Endothelial cell of umbilical vein (primary cell): ENCODE data around the gene SLC1A1. TPM values are rescaled to one million over a fixed set of nuclear protein-coding genes. Genes with fewer than 3 reads are reported as not detected.

Experiments used
- BruUV-seq: library from RNA; stranded (reverse); fragments of 400-500 nt; replicated peaks from 2 replicates; lab custom pipeline; 2021; lab: Mats Ljungman, UMichigan
- CTCF ChIA-PET: fragments of 300-600, 350-600 bp; sonication (Branson Sonifier 250); formaldehyde crosslinking; loops from one replicate; lab custom pipeline; 2021; ENCODE audit warnings: antibody characterized with exemption, inconsistent platforms; lab: Charles Lee
- POLR2A ChIA-PET: fragments of 300-600, 350-600 bp; sonication (Branson Sonifier 250); formaldehyde crosslinking; loops from one replicate; lab custom pipeline; 2021; ENCODE audit warnings: antibody characterized with exemption, inconsistent platforms; lab: Charles Lee
- DNase-seq: peaks from one replicate; pipeline ENCODE4 v3.0.0-alpha.2; 2011; ENCODE audit warnings: low read depth, low spot score
- FAIRE-seq: peaks from 2 replicates; lab custom pipeline; 2011; peaks lifted over from hg19 to GRCh38; lab: Jason Lieb, UNC
- H2AFZ ChIP-seq: 2 replicates; pipeline ENCODE4 v1.6.0; 2012; ENCODE audit warnings: low read depth, low read length, control low read depth, inconsistent platforms
- H3K27ac ChIP-seq: 2 replicates; pipeline ENCODE4 v1.5.1; 2011; ENCODE audit warnings: low read depth, mild to moderate bottlenecking, control low read depth, low read length, moderate library complexity; ENCODE audit not compliant: insufficient read depth
- H3K27me3 ChIP-seq, 2 experiments: 2 replicates each; pipeline versions ENCODE4 v1.6.0 to v1.6.1; 2011; ENCODE audit warnings: low read length in 2 of 2, mixed read lengths in 1 of 2; ENCODE audit not compliant: control insufficient read depth in 2 of 2, insufficient read depth in 2 of 2
- H3K36me3 ChIP-seq, 2 experiments: 2 replicates in 1 of 2; 3 replicates in 1 of 2; pipeline ENCODE4 v1.5.1; 2011; ENCODE audit warnings: low read length in 2 of 2, mild to moderate bottlenecking in 1 of 2, moderate library complexity in 1 of 2; ENCODE audit not compliant: control insufficient read depth in 2 of 2, insufficient read depth in 2 of 2; ENCODE audit errors: extremely low read depth in 1 of 2
- H3K4me1 ChIP-seq: 3 replicates; pipeline ENCODE4 v1.5.1; 2011; ENCODE audit warnings: mild to moderate bottlenecking, low read length; ENCODE audit not compliant: control insufficient read depth, insufficient read depth; ENCODE audit errors: extremely low read depth
- H3K4me2 ChIP-seq: 2 replicates; pipeline ENCODE4 v1.6.1; 2011; ENCODE audit warnings: low read length, control low read depth, mixed read lengths; ENCODE audit not compliant: insufficient read depth
- H3K4me3 ChIP-seq, 3 experiments: fragments of 200-600 bp in 1 of 3; sonication (generic), shearing (Covaris generic) in 1 of 3; replicated peaks in 1 of 3; 2 replicates each; pipeline ENCODE4 v1.5.1; 2011 to 2016; ENCODE audit warnings: control low read depth in 3 of 3, low read length in 3 of 3, mild to moderate bottlenecking in 2 of 3, inconsistent platforms in 1 of 3, low read depth in 1 of 3, moderate library complexity in 1 of 3; ENCODE audit not compliant: insufficient read depth in 1 of 3
- H3K79me2 ChIP-seq: 2 replicates; pipeline ENCODE4 v1.6.0; 2012; ENCODE audit warnings: low read length, inconsistent platforms; ENCODE audit not compliant: control insufficient read depth, insufficient read depth
- H3K9ac ChIP-seq: replicated peaks from 2 replicates; pipeline ENCODE3; 2011; ENCODE audit warnings: low read length, control low read depth; ENCODE audit not compliant: insufficient read depth; ENCODE audit errors: extremely low read depth
- H3K9me1 ChIP-seq: replicated peaks from 3 replicates; pipeline ENCODE4 v1.6.0; 2011; ENCODE audit warnings: mild to moderate bottlenecking, low read length; ENCODE audit not compliant: control insufficient read depth, insufficient read depth; ENCODE audit errors: extremely low read depth
- H3K9me3 ChIP-seq: replicated peaks from 2 replicates; pipeline ENCODE4 v1.5.1; 2012; ENCODE audit warnings: low read length, inconsistent platforms; ENCODE audit not compliant: control insufficient read depth, insufficient read depth
- H4K20me1 ChIP-seq: replicated peaks from 2 replicates; pipeline ENCODE3; 2011; ENCODE audit warnings: mild to moderate bottlenecking, low read length; ENCODE audit not compliant: control insufficient read depth, insufficient read depth; ENCODE audit errors: extremely low read depth
- CTCF ChIP-seq, 2 donors: IDR thresholded peaks; 1 replicate in 1 of 2; 2 replicates in 1 of 2; pipeline ENCODE4 v1.5.1; 2011; ENCODE audit warnings: low read length in 2 of 2, mild to moderate bottlenecking in 2 of 2, moderate library complexity in 2 of 2, control low read depth in 1 of 2, inconsistent platforms in 1 of 2, low read depth in 1 of 2; ENCODE audit not compliant: insufficient read depth in 1 of 2; ENCODE audit errors: extremely low read depth in 1 of 2
- EZH2 ChIP-seq: IDR thresholded peaks from 2 replicates; pipeline ENCODE4 v1.6.1; 2012; ENCODE audit warnings: borderline replicate concordance, low read depth, mild to moderate bottlenecking, moderate library complexity, low read length, inconsistent platforms; ENCODE audit not compliant: severe bottlenecking
- FOS ChIP-seq: IDR thresholded peaks from 2 replicates; pipeline ENCODE4 v1.6.1; 2011; ENCODE audit warnings: mild to moderate bottlenecking, low read length, moderate library complexity, borderline replicate concordance; ENCODE audit not compliant: insufficient read depth
- GATA2 ChIP-seq: IDR thresholded peaks from 2 replicates; pipeline ENCODE4 v1.7.0; 2011; ENCODE audit warnings: low read depth, mild to moderate bottlenecking, moderate library complexity, mixed read lengths, low read length; ENCODE audit not compliant: insufficient read length, insufficient read depth
- JUN ChIP-seq: IDR thresholded peaks from 2 replicates; pipeline ENCODE4 v1.6.1; 2011; ENCODE audit warnings: borderline replicate concordance, low read depth; ENCODE audit not compliant: insufficient read length, insufficient read depth
- MYC ChIP-seq: IDR thresholded peaks from one replicate; pipeline ENCODE4 v1.6.1; 2011; ENCODE audit warnings: mild to moderate bottlenecking, low read depth, low read length
- POLR2A ChIP-seq: IDR thresholded peaks from 2 replicates; pipeline ENCODE4 v1.6.1; 2012; ENCODE audit warnings: low read depth, mild to moderate bottlenecking, control low read depth, low read length
- POLR2AphosphoS5 ChIP-seq: IDR thresholded peaks from 2 replicates; pipeline ENCODE4 v1.6.1; 2012; ENCODE audit warnings: low read depth, mild to moderate bottlenecking, control low read depth, low read length, moderate library complexity; ENCODE audit not compliant: insufficient read depth
- dilution Hi-C: fragments of 300-500 bp; cut with MboI; formaldehyde crosslinking; loops from one replicate; pipeline ENCODE4 v1.15.0; 2019; ENCODE audit warnings: low sequenced_read_pairs; ENCODE audit not compliant: extremely low pct_ligation_motif_present
- intact Hi-C: fragments of 100-400 bp; cut with micrococcal nuclease; formaldehyde crosslinking; loops from one replicate; pipeline ENCODE4 v1.10.0; 2022
- polyA plus RNA-seq, 4 experiments: library from polyadenylated mRNA; depleted of rRNA in 3 of 4; stranded (reverse) in 3 of 4; unstranded in 1 of 4; fragments of >200 nt; gene quantifications; 2 replicates each; pipeline versions ENCODE4 v1.2.1 to v1.2.3, GENCODE V29; 2011 to 2012; ENCODE audit warnings: missing spikeins in 1 of 4
- total RNA-seq: library from RNA; stranded (reverse); gene quantifications from 2 replicates; pipeline ENCODE4 v1.2.3, GENCODE V29; 2021
- TF ChIP-seq, protein P1 (sequence below): IDR thresholded peaks from 2 replicates; pipeline ENCODE4 v1.6.1; 2011; ENCODE audit not compliant: insufficient read depth, insufficient read length

The SLC1A1 gene
- total and polyA plus RNA-seq, 2 donors (not counting 3 experiments of a cell fraction or from before 2014, with no cell fraction given), result 5.8 to 8.3 TPM

DNA sequence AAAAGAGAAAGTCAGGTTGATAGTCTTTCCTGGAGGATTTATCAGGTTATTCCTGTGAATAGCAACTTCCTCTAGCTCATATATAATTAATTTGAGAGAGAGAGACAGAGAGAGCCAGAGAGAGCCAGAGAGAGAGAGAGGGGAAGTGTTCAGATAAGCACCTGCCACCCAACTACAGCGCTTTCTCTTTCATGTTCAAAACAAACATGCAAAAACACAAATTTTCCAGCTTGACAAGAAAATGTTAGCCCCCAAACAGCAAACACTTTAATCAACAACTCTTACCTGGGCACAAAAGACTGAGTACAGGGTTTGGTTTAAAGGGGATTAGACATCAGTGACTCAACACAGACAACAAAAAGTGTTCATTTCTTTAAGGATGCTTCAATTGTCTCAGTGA is 110.1 kb downstream of the SLC1A1 start:
- FAIRE-seq (no peak), DNase-seq (no peak)
- Histone ChIP-seq H3K36me3 (no peaks in the 10 kb centered on the region), H3K4me1 (peaks cover 17% of the 10 kb centered on the region), H2AFZ (no peak overlapping the region), H3K79me2 (no peaks in the 10 kb centered on the region), H3K27me3 (no peaks in the 10 kb centered on the region), H3K4me2 (no peak overlapping the region), H4K20me1 (no peaks in the 10 kb centered on the region), H3K9me3 (no peaks in the 10 kb centered on the region), H3K9ac (no peak overlapping the region), H3K4me3 (no peak overlapping the region), H3K9me1 (no peaks in the 10 kb centered on the region), H3K27ac (no peak overlapping the region)
- BruUV-seq, result no TSS peak
- dilution Hi-C loops (no loop called here), intact Hi-C loops (no loop called here)
- TF ChIP-seq MYC, result no peak
- TF ChIP-seq POLR2A, result no peak
- TF ChIP-seq JUN, result no peak
- TF ChIP-seq, protein P1, sequence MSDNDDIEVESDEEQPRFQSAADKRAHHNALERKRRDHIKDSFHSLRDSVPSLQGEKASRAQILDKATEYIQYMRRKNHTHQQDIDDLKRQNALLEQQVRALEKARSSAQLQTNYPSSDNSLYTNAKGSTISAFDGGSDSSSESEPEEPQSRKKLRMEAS, result no peak
- no peak for TF ChIP-seq FOS
- no peak for TF ChIP-seq CTCF (IDR thresholded peaks at IDR 0.05; ENCODE audit: extremely low read depth in 1 of 2, insufficient read depth in 1 of 2, low read depth in 1 of 2, low read length in 2 of 2)
- TF ChIP-seq GATA2, result no peak
- TF ChIP-seq EZH2, result no peak
- no peak for TF ChIP-seq POLR2AphosphoS5
- CTCF ChIA-PET, result interaction anchor here (0.5 to 1.4 kb wide), 3 partner anchors 30 to 211 kb away, joined by 3 read pairs; no protein-coding TSS in a partner anchor
- POLR2A ChIA-PET, result no interaction called here
